ENCODE data around the gene C3orf52. TPM values are rescaled to one million over a fixed set of nuclear protein-coding genes. Genes with fewer than 3 reads are reported as not detected.

C3orf52 gene
- total RNA-seq, 6 experiments from 2014 or later = 9.7 to 11.6 (median 10.7) TPM

DNA sequence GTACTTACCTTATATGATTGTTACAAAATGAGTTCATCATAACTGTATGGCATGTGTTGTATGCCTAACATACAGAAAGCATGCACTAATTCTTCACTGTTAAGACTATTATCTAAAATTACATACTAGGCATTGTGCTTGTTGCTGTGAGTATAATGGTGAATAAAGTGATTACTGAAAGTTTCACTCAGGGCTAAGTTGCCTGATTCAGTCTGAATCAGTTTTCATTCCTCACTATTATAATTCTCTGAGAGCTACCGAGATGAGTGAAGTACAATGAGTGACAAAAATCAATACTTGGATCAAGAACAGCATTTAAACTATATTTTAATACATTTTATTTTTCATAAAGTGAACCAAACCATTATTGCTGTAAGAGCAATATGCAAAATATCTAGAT, 54.4 kb downstream of the C3orf52 start:
- H3K36me3 Mint-ChIP-seq (ENCODE audit: low read depth) = peaks cover 10% of the 10 kb centered on the region
- no peak overlapping the region for H3K4me3 Mint-ChIP-seq
- H3K4me1 Mint-ChIP-seq (ENCODE audit: low read depth) = 0 out of 2 replicates have a peak, but pooled peaks cover 7% of the 10 kb centered on the region
- TF ChIP-seq, protein P1, sequence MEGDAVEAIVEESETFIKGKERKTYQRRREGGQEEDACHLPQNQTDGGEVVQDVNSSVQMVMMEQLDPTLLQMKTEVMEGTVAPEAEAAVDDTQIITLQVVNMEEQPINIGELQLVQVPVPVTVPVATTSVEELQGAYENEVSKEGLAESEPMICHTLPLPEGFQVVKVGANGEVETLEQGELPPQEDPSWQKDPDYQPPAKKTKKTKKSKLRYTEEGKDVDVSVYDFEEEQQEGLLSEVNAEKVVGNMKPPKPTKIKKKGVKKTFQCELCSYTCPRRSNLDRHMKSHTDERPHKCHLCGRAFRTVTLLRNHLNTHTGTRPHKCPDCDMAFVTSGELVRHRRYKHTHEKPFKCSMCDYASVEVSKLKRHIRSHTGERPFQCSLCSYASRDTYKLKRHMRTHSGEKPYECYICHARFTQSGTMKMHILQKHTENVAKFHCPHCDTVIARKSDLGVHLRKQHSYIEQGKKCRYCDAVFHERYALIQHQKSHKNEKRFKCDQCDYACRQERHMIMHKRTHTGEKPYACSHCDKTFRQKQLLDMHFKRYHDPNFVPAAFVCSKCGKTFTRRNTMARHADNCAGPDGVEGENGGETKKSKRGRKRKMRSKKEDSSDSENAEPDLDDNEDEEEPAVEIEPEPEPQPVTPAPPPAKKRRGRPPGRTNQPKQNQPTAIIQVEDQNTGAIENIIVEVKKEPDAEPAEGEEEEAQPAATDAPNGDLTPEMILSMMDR (IDR thresholded peaks at IDR 0.05) = no peak
- H3K27me3 Mint-ChIP-seq (ENCODE audit: insufficient read depth) = no peaks in the 10 kb centered on the region; the same call in 1 of the 2 replicates
- H3K27ac Mint-ChIP-seq = no peak overlapping the region
- peaks cover 4% of the 10 kb centered on the region; the same call in 1 of the 2 replicates for H3K9me3 Mint-ChIP-seq
- DNase-seq = no peak

DNA sequence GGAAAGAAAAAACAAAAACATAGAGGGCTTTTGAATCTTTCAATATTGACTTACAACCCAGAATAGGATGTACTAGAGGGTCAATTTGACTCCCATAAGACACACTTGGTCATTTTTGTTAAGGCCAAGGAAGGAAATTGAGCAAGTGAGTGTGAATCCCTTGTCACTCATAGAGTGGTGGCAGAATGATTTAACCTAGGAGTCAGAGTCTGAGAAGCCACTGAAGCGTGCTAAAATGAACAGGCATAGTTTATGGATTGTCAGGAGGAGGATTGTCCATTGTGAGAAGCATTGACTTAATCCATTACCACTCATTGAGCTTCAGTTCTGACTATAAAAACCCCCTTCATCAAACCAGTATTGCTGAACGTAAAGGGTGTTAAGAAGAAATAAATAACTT, 55.1 kb downstream of the C3orf52 start:
- TF ChIP-seq, protein P1 (IDR thresholded peaks at IDR 0.05) = no peak
- Mint-ChIP-seq H3K4me1 (ENCODE audit: low read depth) (0 out of 2 replicates have a peak, but pooled peaks cover 7% of the 10 kb centered on the region), H3K36me3 (ENCODE audit: low read depth) (peaks cover 15% of the 10 kb centered on the region), H3K4me3 (no peak overlapping the region), H3K27me3 (ENCODE audit: insufficient read depth) (no peaks in the 10 kb centered on the region), H3K27ac (no peak overlapping the region), H3K9me3 (peaks cover 7% of the 10 kb centered on the region; the same call in 1 of the 2 replicates)
- no peak for DNase-seq

DNA sequence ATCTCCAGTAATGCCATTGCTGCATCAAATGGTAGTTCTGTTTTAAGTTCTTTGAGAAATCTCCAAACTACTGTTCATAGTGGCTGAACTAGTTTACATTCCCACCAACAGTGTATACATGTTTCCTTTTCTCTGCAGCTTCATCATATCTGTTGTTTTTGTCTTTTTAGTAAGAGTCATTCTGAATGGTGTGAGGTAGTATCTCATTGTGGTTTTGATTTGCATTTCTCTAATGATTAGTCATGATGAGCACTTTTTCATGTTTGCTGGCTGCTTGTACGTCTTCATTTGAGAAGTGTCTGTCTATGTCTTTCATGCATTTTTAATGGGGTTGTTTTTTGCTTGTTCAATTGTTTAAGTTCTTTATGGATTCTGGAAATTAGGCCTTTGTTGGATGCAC, 57.1 kb downstream of the C3orf52 start:
- Mint-ChIP-seq H3K36me3 (ENCODE audit: low read depth) (peaks cover 32% of the 10 kb centered on the region), H3K4me3 (no peak overlapping the region), H3K4me1 (ENCODE audit: low read depth) (0 out of 2 replicates have a peak, but pooled peaks cover 7% of the 10 kb centered on the region), H3K27me3 (ENCODE audit: insufficient read depth) (no peaks in the 10 kb centered on the region), H3K27ac (no peak overlapping the region), H3K9me3 (peaks cover 15% of the 10 kb centered on the region)
- TF ChIP-seq, protein P1 (IDR thresholded peaks at IDR 0.05) = no peak
- DNase-seq = no peak

DNA sequence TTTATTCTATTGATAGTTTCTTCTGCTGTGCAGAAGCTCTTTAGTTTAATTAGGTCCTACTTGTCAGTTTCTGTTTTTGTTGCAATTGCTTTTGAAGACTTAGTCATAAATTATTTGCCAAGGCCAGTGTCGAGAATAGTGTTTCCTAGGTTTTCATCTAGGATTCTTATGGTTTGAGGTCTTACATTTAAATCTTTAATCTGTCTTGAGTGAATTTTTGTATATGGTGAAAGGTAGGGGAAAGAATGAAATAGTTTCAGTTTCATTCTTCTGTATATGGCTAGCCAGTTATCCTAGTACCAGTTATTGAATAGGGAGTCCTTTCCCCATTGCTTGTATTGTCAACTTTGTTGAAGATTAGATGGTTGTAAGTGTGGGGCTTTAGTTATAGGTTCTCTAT, 57.5 kb downstream of the C3orf52 start:
- Mint-ChIP-seq H3K27me3 (ENCODE audit: insufficient read depth) (no peaks in the 10 kb centered on the region), H3K27ac (no peak overlapping the region), H3K4me3 (no peak overlapping the region), H3K9me3 (peaks cover 15% of the 10 kb centered on the region), H3K4me1 (ENCODE audit: low read depth) (peaks cover 8% of the 10 kb centered on the region), H3K36me3 (ENCODE audit: low read depth) (peaks cover 33% of the 10 kb centered on the region)
- TF ChIP-seq, protein P1 (IDR thresholded peaks at IDR 0.05) = no peak
- DNase-seq = no peak

DNA sequence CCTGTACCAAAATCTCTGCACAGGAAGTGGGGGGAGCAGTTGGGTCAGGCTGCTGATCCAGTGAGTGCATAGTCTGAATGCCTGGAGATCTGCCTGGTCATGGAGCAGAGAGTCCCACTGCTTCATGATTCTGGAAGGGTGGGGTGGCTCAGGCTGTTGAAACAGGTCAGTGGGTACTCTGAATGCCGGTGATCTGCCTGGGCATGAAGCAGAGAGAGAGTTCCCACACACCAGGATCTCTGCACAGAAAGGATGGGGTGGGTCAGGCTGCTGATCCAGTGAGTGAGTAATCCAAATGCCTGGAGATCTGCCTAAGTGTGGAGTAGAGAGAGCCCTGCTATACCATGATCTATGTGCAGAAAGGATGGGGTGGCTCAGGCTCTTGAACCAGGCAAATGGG, 62.9 kb downstream of the C3orf52 start:
- Mint-ChIP-seq H3K36me3 (ENCODE audit: low read depth) (peaks cover 42% of the 10 kb centered on the region), H3K27ac (peak overlapping the region; percentile 53; the same call in 1 of the 2 replicates), H3K27me3 (ENCODE audit: insufficient read depth) (no peaks in the 10 kb centered on the region; the same call in 1 of the 2 replicates), H3K4me1 (ENCODE audit: low read depth) (peaks cover 9% of the 10 kb centered on the region), H3K9me3 (peaks cover 22% of the 10 kb centered on the region), H3K4me3 (no peak overlapping the region)
- DNase-seq = no peak
- TF ChIP-seq, protein P1 (IDR thresholded peaks at IDR 0.05) = no peak
